Suprapubic skin (tissue), 4 donors: Measurements from ENCODE around the gene KLHDC8A. TPM values are rescaled to one million over a fixed set of nuclear protein-coding genes. Genes with fewer than 3 reads are reported as not detected.

Experiments used
- DNase-seq, 2 donors: peaks; one replicate each; pipeline ENCODE4 v3.0.0-alpha.2; 2019; ENCODE audit warnings: low spot score in 2 of 2
- H3K27ac ChIP-seq: fragments of 200-600 bp; sonication (generic); one replicate; pipeline ENCODE4 v1.5.1; 2019
- H3K27me3 ChIP-seq: fragments of 200-600 bp; sonication (generic); one replicate; pipeline ENCODE4 v1.5.1; 2019
- H3K36me3 ChIP-seq: fragments of 200-600 bp; sonication (generic); one replicate; pipeline ENCODE4 v1.5.1; 2019
- H3K4me1 ChIP-seq: fragments of 200-600 bp; sonication (generic); one replicate; pipeline ENCODE4 v1.5.1; 2019
- H3K4me3 ChIP-seq: fragments of 200-600 bp; sonication (generic); one replicate; pipeline ENCODE4 v1.5.1; 2019; ENCODE audit warnings: mild to moderate bottlenecking
- H3K9me3 ChIP-seq: fragments of 200-600 bp; sonication (generic); one replicate; pipeline ENCODE4 v1.5.1; 2019
- CTCF ChIP-seq, 2 donors: fragments of 200-600 bp in 1 of 2; fragments of 450-650 bp in 1 of 2; sonication (generic) in 1 of 2; IDR thresholded peaks; one replicate each; pipeline ENCODE4 v1.5.1; 2016 to 2019; ENCODE audit warnings: antibody characterized with exemption in 2 of 2, mild to moderate bottlenecking in 1 of 2, moderate library complexity in 1 of 2
- EP300 ChIP-seq: sonication (generic); formaldehyde crosslinking; IDR thresholded peaks from one replicate; pipeline ENCODE4 v1.6.1; 2017; ENCODE audit warnings: antibody characterized with exemption
- POLR2A ChIP-seq, 2 donors: fragments of 450-650 bp; IDR thresholded peaks; one replicate each; pipeline ENCODE4 v1.6.1; 2017; ENCODE audit warnings: antibody characterized with exemption in 2 of 2, mild to moderate bottlenecking in 2 of 2, moderate library complexity in 2 of 2
- POLR2AphosphoS5 ChIP-seq, 3 donors: sonication (generic); formaldehyde crosslinking; IDR thresholded peaks; one replicate each; pipeline ENCODE4 v1.6.1; 2017; ENCODE audit warnings: antibody characterized with exemption in 3 of 3
- WGBS: methylation state at CpG from one replicate; pipeline ENCODE4 v1.1.5; 2018; 5-methylcytosine and 5-hydroxymethylcytosine counted together
- total RNA-seq, 4 donors: library from RNA; depleted of rRNA; stranded (reverse); fragments of >200 nt; gene quantifications; one replicate each; pipeline ENCODE4 v1.1.0, GENCODE V29; 2016

Gene KLHDC8A
- total RNA-seq, 4 donors from 2014 or later: 0.30 to 3.5 (median 0.62) TPM; not detected in 1

GRCh38 chr1:205303247-205303888 is 53.4 kb downstream of the KLHDC8A start:
- WGBS: 90% methylated on average over 6 of the region's 20 CpGs
- TF ChIP-seq POLR2AphosphoS5 (IDR thresholded peaks at IDR 0.05) (no peak), EP300 (no peak), POLR2A (IDR thresholded peaks at IDR 0.05) (no peak), CTCF (IDR thresholded peaks at IDR 0.05) (no peak)
- Histone ChIP-seq H3K27ac (no peak overlapping the region), H3K4me3 (no peak overlapping the region), H3K9me3 (no peaks in the 10 kb centered on the region), H3K27me3 (no peaks in the 10 kb centered on the region), H3K4me1 (peaks cover 6% of the 10 kb centered on the region), H3K36me3 (peaks cover 50% of the 10 kb centered on the region)
- DNase-seq: no peak

GRCh38 chr1:205301842-205302588 is 54.7 kb downstream of the KLHDC8A start:
- no peaks in the 10 kb centered on the region for H3K9me3 ChIP-seq
- TF ChIP-seq POLR2AphosphoS5 (IDR thresholded peaks at IDR 0.05): no peak
- no peak for TF ChIP-seq EP300
- no peak for TF ChIP-seq CTCF (IDR thresholded peaks at IDR 0.05)
- no peak for TF ChIP-seq POLR2A (IDR thresholded peaks at IDR 0.05)
- no peak for DNase-seq
- H3K4me3 ChIP-seq: no peak overlapping the region
- WGBS: 82% methylated on average over 6 of the region's 6 CpGs
- no peaks in the 10 kb centered on the region for H3K27me3 ChIP-seq
- peaks cover 39% of the 10 kb centered on the region for H3K36me3 ChIP-seq
- no peak overlapping the region for H3K27ac ChIP-seq
- H3K4me1 ChIP-seq: peaks cover 6% of the 10 kb centered on the region

- H3K27ac ChIP-seq: no peak overlapping the region
These were observed 55.4 kb downstream of the KLHDC8A start for GRCh38 chr1:205301205-205301821.

GRCh38 chr1:205300149-205300548 is 56.6 kb downstream of the KLHDC8A start:
- peaks cover 25% of the 10 kb centered on the region for H3K36me3 ChIP-seq
- TF ChIP-seq CTCF (IDR thresholded peaks at IDR 0.05): no peak
- no peak for TF ChIP-seq POLR2A (IDR thresholded peaks at IDR 0.05)
- no peak for TF ChIP-seq EP300
- no peak for TF ChIP-seq POLR2AphosphoS5 (IDR thresholded peaks at IDR 0.05)
- H3K4me3 ChIP-seq: no peak overlapping the region
- H3K9me3 ChIP-seq: no peaks in the 10 kb centered on the region
- H3K4me1 ChIP-seq: peaks cover 6% of the 10 kb centered on the region
- no peak overlapping the region for H3K27ac ChIP-seq
- 86% methylated on average over 9 of the region's 9 CpGs for WGBS
- no peak for DNase-seq
- no peaks in the 10 kb centered on the region for H3K27me3 ChIP-seq

More at GRCh38 chr1:205301205-205301821, 55.4 kb downstream of the KLHDC8A start:
- H3K36me3 ChIP-seq: peaks cover 32% of the 10 kb centered on the region
- DNase-seq: no peak
- H3K27me3 ChIP-seq: no peaks in the 10 kb centered on the region
- H3K9me3 ChIP-seq: no peaks in the 10 kb centered on the region
- 66% methylated on average over 7 of the region's 14 CpGs for WGBS
- H3K4me1 ChIP-seq: peaks cover 6% of the 10 kb centered on the region
- no peak overlapping the region for H3K4me3 ChIP-seq
- no peak for TF ChIP-seq CTCF (IDR thresholded peaks at IDR 0.05)
- no peak for TF ChIP-seq POLR2A (IDR thresholded peaks at IDR 0.05)
- no peak for TF ChIP-seq EP300
- TF ChIP-seq POLR2AphosphoS5 (IDR thresholded peaks at IDR 0.05): no peak
